MCF 10A (cell line): ENCODE data around the gene IL12A. TPM values are rescaled to one million over a fixed set of nuclear protein-coding genes. Genes with fewer than 3 reads are reported as not detected.

Experiments used
- BruUV-seq: library from RNA; stranded (reverse); fragments of 400-500 nt; replicated peaks from 2 replicates; lab custom pipeline; 2021; lab: Mats Ljungman, UMichigan
- CTCF ChIA-PET: fragments of 300-600 bp; sonication (Branson Sonifier 250); formaldehyde crosslinking; extraction: SDS; loops from one replicate; lab custom pipeline; 2021; ENCODE audit warnings: antibody characterized with exemption, inconsistent platforms; lab: Yijun Ruan, JAX
- POLR2A ChIA-PET: fragments of 300-600, 350-650 bp; sonication (Branson Sonifier 250); formaldehyde crosslinking; extraction: SDS; loops from one replicate; lab custom pipeline; 2020; ENCODE audit warnings: antibody characterized with exemption, inconsistent platforms; lab: Yijun Ruan, JAX
- DNase-seq: peaks from one replicate; pipeline ENCODE4 v3.0.0-alpha.2; 2018; ENCODE audit not compliant: unreplicated experiment
- H3K27ac Mint-ChIP-seq: one replicate; pipeline ENCODE4 v1.8.0; 2022; ENCODE audit warnings: mild to moderate bottlenecking, low read depth, mixed read lengths; ENCODE audit not compliant: unreplicated experiment
- H3K27me3 Mint-ChIP-seq: one replicate; pipeline ENCODE4 v1.8.0; 2022; ENCODE audit warnings: mixed read lengths; ENCODE audit not compliant: insufficient read depth, unreplicated experiment
- H3K36me3 Mint-ChIP-seq: one replicate; pipeline ENCODE4 v1.8.0; 2022; ENCODE audit warnings: mild to moderate bottlenecking, moderate library complexity, mixed read lengths; ENCODE audit not compliant: insufficient read depth, unreplicated experiment
- H3K4me1 Mint-ChIP-seq: one replicate; pipeline ENCODE4 v1.8.0; 2022; ENCODE audit warnings: mixed read lengths; ENCODE audit not compliant: insufficient read depth, unreplicated experiment
- H3K4me3 Mint-ChIP-seq: one replicate; pipeline ENCODE4 v1.8.0; 2022; ENCODE audit warnings: mild to moderate bottlenecking, moderate library complexity, mixed read lengths; ENCODE audit not compliant: unreplicated experiment
- H3K9me3 Mint-ChIP-seq: one replicate; pipeline ENCODE4 v1.8.0; 2022; ENCODE audit warnings: mixed read lengths; ENCODE audit not compliant: unreplicated experiment
- CTCF ChIP-seq: fragments of 200-600 bp; IDR thresholded peaks from one replicate; pipeline ENCODE4 v1.8.0; 2022; ENCODE audit warnings: antibody characterized with exemption, mild to moderate bottlenecking; ENCODE audit not compliant: unreplicated experiment
- intact Hi-C: fragments of 100-400 bp; cut with micrococcal nuclease; formaldehyde crosslinking; loops from 2 replicates; pipeline ENCODE4 v1.14.1; 2022
- total RNA-seq: library from RNA; stranded (reverse); gene quantifications from 2 replicates; pipeline ENCODE4 v1.2.3, GENCODE V29; 2022

The IL12A gene
- total RNA-seq, 1 experiment from 2014 or later = 1.7 TPM

- Mint-ChIP-seq H3K9me3 (no peaks in the 10 kb centered on the region), H3K4me3 (no peak overlapping the region), H3K27ac (no peak overlapping the region), H3K27me3 (no peaks in the 10 kb centered on the region), H3K36me3 (no peaks in the 10 kb centered on the region), H3K4me1 (peaks cover 22% of the 10 kb centered on the region)
- CTCF ChIA-PET = interaction anchor here (1.5 to 12.6 kb wide), 3 partner anchors 13 to 164 kb away, joined by 9 to 215 read pairs (median 102); no protein-coding TSS in a partner anchor
- TF ChIP-seq CTCF = no peak
- no TSS peak for BruUV-seq
- POLR2A ChIA-PET = no interaction called here
- no peak for DNase-seq
- intact Hi-C loops = no loop called here
Measured at GRCh38 chr3:159992589-159992988, 4.0 kb downstream of the IL12A start.

- Mint-ChIP-seq H3K27me3 (no peaks in the 10 kb centered on the region), H3K4me1 (peaks cover 12% of the 10 kb centered on the region), H3K4me3 (no peak overlapping the region), H3K36me3 (no peaks in the 10 kb centered on the region), H3K9me3 (no peaks in the 10 kb centered on the region), H3K27ac (no peak overlapping the region)
- BruUV-seq = no TSS peak
- POLR2A ChIA-PET = no interaction called here
- no peak for DNase-seq
- no peak for TF ChIP-seq CTCF
- intact Hi-C loops = no loop called here
- CTCF ChIA-PET = interaction anchor here (0.7 to 12.6 kb wide), 4 partner anchors 12 to 652 kb away, joined by 3 to 215 read pairs (median 4); no protein-coding TSS in a partner anchor
Measured at GRCh38 chr3:159994182-159994581, 5.5 kb downstream of the IL12A start.

GRCh38 chr3:159995091-159995490 lies 6.5 kb downstream of the IL12A start:
- Mint-ChIP-seq H3K36me3 (no peaks in the 10 kb centered on the region), H3K27me3 (no peaks in the 10 kb centered on the region), H3K4me3 (no peak overlapping the region), H3K9me3 (no peaks in the 10 kb centered on the region), H3K27ac (no peak overlapping the region), H3K4me1 (peaks cover 11% of the 10 kb centered on the region)
- TF ChIP-seq CTCF = no peak
- ChIA-PET CTCF (interaction anchor here (0.6 to 12.6 kb wide), 8 partner anchors 8 to 1367 kb away, joined by 3 to 215 read pairs (median 4); no protein-coding TSS in a partner anchor), POLR2A (interaction anchor here (0.6 to 1.1 kb wide), 3 partner anchors 10 to 66 kb away, joined by 3 to 4 read pairs (median 4); no protein-coding TSS in a partner anchor)
- intact Hi-C loops = no loop called here
- no TSS peak for BruUV-seq
- no peak for DNase-seq

- no peak overlapping the region for H3K27ac Mint-ChIP-seq
- H3K36me3 Mint-ChIP-seq = no peaks in the 10 kb centered on the region
- BruUV-seq = no TSS peak
- CTCF ChIA-PET = interaction anchor here (0.8 to 12.6 kb wide), 4 partner anchors 9 to 731 kb away, joined by 3 to 215 read pairs (median 12); no protein-coding TSS in a partner anchor
- no peaks in the 10 kb centered on the region for H3K27me3 Mint-ChIP-seq
- POLR2A ChIA-PET = interaction anchor here (1.1 kb wide), 2 partner anchors 9 to 67 kb away, joined by 3 to 4 read pairs; no protein-coding TSS in a partner anchor
- H3K4me3 Mint-ChIP-seq = no peak overlapping the region
- intact Hi-C loops = no loop called here
- no peaks in the 10 kb centered on the region for H3K9me3 Mint-ChIP-seq
- DNase-seq = no peak
- no peak for TF ChIP-seq CTCF
- peaks cover 6% of the 10 kb centered on the region for H3K4me1 Mint-ChIP-seq
Measured at GRCh38 chr3:159996018-159996417, 7.4 kb downstream of the IL12A start.
